ENCODE results near the gene DNM1. TPM values are rescaled to one million over a fixed set of nuclear protein-coding genes. Genes with fewer than 3 reads are reported as not detected.
A peak's percentile ranks its signal among the peaks of the same experiment; 100 is the strongest.

Gene DNM1
- total and polyA plus RNA-seq, 4 donors, result 0.29 to 5.9 (median 1.1) TPM

GRCh38 chr9:128254855-128255759 is 51.9 kb downstream of the DNM1 start:
- WGBS, result 75% methylated on average over 18 of the region's 18 CpGs
- Histone ChIP-seq H3K9ac (ENCODE audit: low read depth in 1 of 2, low read length in 2 of 2) (no peak overlapping the region), H3K27ac (ENCODE audit: low read depth in 1 of 2, low read length in 2 of 2) (no peak overlapping the region), H3K36me3 (ENCODE audit: control insufficient read depth in 4 of 4, insufficient read depth in 3 of 4, low read depth in 1 of 4, low read length in 3 of 4) (peaks cover 7 to 33% (median 23%) of the 10 kb centered on the region in 4 donors), H3K9me3 (ENCODE audit: control insufficient read depth in 4 of 4, low read length in 3 of 4) (no peaks in the 10 kb centered on the region), H3K4me1 (ENCODE audit: control insufficient read depth in 4 of 4, insufficient read depth in 4 of 4, low read length in 3 of 4) (peaks cover 0 to 5% (median 1%) of the 10 kb centered on the region in 4 donors), H3K4me3 (ENCODE audit: low read depth in 1 of 3, low read length in 3 of 3) (no peak overlapping the region), H3K27me3 (ENCODE audit: control insufficient read depth in 4 of 4, insufficient read depth in 4 of 4, low read length in 3 of 4) (no peaks in the 10 kb centered on the region)
- peak; percentile 72 for DNase-seq (ENCODE audit: low spot score)
- TF ChIP-seq RAD21 (IDR thresholded peaks at IDR 0.05), result peak in 1 of 2 donors; percentile 68
- TF ChIP-seq ATF3 (IDR thresholded peaks at IDR 0.05), result no peak
- peak; percentile 71 for TF ChIP-seq CTCF (IDR thresholded peaks at IDR 0.05; ENCODE audit: low read depth, low read length, missing input control)

- H3K4me1 ChIP-seq (ENCODE audit: control insufficient read depth in 4 of 4, insufficient read depth in 4 of 4, low read length in 3 of 4), result no peaks in the 10 kb centered on the region
- no peak overlapping the region for H3K4me3 ChIP-seq (ENCODE audit: low read depth in 1 of 3, low read length in 3 of 3)
- DNase-seq (ENCODE audit: low spot score), result no peak
- H3K9me3 ChIP-seq (ENCODE audit: control insufficient read depth in 4 of 4, low read length in 3 of 4), result no peaks in the 10 kb centered on the region
- TF ChIP-seq YY1 (IDR thresholded peaks at IDR 0.05) (no peak), HNF4A (conservative IDR thresholded peaks at IDR 0.05) (no peak), GABPA (IDR thresholded peaks at IDR 0.05 in 1 of 2, conservative IDR thresholded peaks at IDR 0.05 in 1 of 2) (no peak), FOXA1 (IDR thresholded peaks at IDR 0.05) (no peak), RXRA (IDR thresholded peaks at IDR 0.05) (no peak), HNF4G (IDR thresholded peaks at IDR 0.05) (no peak), REST (IDR thresholded peaks at IDR 0.05) (no peak), RAD21 (IDR thresholded peaks at IDR 0.05) (no peak), FOXA2 (IDR thresholded peaks at IDR 0.05) (no peak), TAF1 (conservative IDR thresholded peaks at IDR 0.05) (no peak), NR2F2 (IDR thresholded peaks at IDR 0.05) (no peak), ATF3 (IDR thresholded peaks at IDR 0.05) (no peak), EGR1 (IDR thresholded peaks at IDR 0.05; ENCODE audit: low read depth in 2 of 2) (no peak), JUND (IDR thresholded peaks at IDR 0.05) (no peak), SP1 (IDR thresholded peaks at IDR 0.05) (no peak), ZBTB33 (IDR thresholded peaks at IDR 0.05) (no peak)
- H3K36me3 ChIP-seq (ENCODE audit: control insufficient read depth in 4 of 4, insufficient read depth in 3 of 4, low read depth in 1 of 4, low read length in 3 of 4), result peaks cover 16 to 54% (median 42%) of the 10 kb centered on the region in 4 donors
- H3K9ac ChIP-seq (ENCODE audit: low read depth in 1 of 2, low read length in 2 of 2), result no peak overlapping the region
- no peak overlapping the region for H3K27ac ChIP-seq (ENCODE audit: low read depth in 1 of 2, low read length in 2 of 2)
- no peaks in the 10 kb centered on the region for H3K27me3 ChIP-seq (ENCODE audit: control insufficient read depth in 4 of 4, insufficient read depth in 4 of 4, low read length in 3 of 4)
- WGBS, result 93% methylated on average over 23 of the region's 23 CpGs
Observed at GRCh38 chr9:128257086-128257825, 54.1 kb downstream of the DNM1 start.

All from liver (tissue), 9 donors.